ENCODE results near the gene ADGRG1.
A peak's percentile ranks its signal among the peaks of the same experiment; 100 is the strongest.
"Not testable (repeated sequence)": the region's sequence is repeated elsewhere in the genome, so short reads cannot be mapped to it uniquely, and the experiment has no call there.

ADGRG1 gene

DNA sequence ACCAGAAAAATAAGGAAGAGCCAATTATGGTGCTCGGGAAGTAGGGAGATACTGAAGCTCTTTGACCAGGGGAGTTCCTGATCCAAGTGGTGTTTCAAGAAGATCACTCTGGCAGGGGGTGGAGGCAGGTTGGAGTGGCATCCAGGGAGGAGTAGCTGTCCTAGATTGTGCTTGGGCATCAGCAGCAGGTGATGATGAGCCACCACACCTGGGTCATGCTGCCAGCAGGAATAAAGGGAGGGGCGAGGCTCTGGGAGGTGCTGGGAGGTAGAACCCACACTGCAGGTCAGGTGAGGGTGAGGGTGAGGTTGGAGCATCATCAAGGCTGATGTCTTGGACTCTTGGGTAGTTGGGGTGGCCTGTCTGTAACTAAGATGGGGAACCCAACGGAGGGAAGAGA, 35.4 kb upstream of the ADGRG1 start:
- no peaks in the 10 kb centered on the region for H4K20me1 ChIP-seq
- peaks cover 31% of the 10 kb centered on the region for H3K4me1 ChIP-seq
- TF ChIP-seq Cebpa-rat (IDR thresholded peaks at IDR 0.05): no peak
- H3K9ac ChIP-seq: 0 out of 2 replicates have a peak overlapping the region, but pooled peaks have one; percentile 49
- H3K27ac ChIP-seq: peak overlapping the region; percentile 55
- H3K27me3 ChIP-seq: no peaks in the 10 kb centered on the region
- H3K4me3 ChIP-seq: no peak overlapping the region
- H3K4me2 ChIP-seq: peak overlapping the region; percentile 62
- H3K9me3 ChIP-seq: peaks cover 24% of the 10 kb centered on the region
- H3K36me3 ChIP-seq: no peaks in the 10 kb centered on the region

DNA sequence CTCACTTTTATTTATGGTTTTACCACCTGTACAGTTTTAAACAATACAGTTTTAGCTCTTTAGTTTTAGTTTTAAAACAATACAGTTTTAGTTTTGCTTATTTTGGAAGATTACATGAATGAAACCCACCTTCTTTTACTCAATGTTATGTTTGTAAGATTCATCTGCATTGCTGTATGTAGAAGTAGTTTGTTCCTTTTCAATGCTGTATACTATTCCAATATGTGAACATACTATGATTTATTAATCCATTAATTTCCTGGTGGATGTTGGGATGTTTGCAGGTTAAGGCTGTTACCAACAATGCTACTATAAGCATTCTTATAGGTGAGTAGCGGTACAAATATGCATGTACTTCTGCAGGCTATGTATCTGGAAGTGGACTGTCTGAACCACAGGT, 34.4 kb upstream of the ADGRG1 start:
- Histone ChIP-seq H3K9me3 (peaks cover 30% of the 10 kb centered on the region), H3K4me2 (no peak overlapping the region), H3K36me3 (no peaks in the 10 kb centered on the region), H3K27me3 (no peaks in the 10 kb centered on the region), H3K4me3 (no peak overlapping the region), H3K9ac (no peak overlapping the region), H3K4me1 (peaks cover 31% of the 10 kb centered on the region), H3K27ac (no peak overlapping the region), H4K20me1 (no peaks in the 10 kb centered on the region)
- no peak for TF ChIP-seq Cebpa-rat (IDR thresholded peaks at IDR 0.05)

DNA sequence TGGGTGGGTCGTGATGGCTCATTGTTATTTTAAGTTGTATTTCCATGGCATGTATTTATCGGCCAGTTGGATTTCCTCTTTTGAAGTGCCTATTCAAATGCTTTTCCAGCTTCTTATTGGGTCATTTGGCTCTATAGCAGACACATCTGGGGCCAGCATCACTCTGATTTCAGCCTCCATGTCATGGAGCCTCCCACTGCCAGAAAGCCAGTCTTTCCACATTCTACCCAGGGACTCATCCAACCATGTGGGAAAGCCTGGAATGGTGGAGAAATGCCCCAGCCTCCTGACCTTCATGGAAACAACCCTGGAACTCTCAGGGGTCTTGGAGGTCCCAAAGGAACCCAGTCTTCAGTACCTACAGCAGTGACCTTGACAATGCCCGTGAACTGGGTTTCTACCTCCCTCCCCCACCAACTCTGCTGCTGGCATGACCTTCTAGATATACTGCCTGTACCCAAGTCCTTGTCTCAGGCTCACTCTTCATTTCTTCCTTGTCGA, 33.8 kb upstream of the ADGRG1 start:
- Histone ChIP-seq H3K27ac (no peak overlapping the region), H3K4me1 (peaks cover 31% of the 10 kb centered on the region), H3K9ac (no peak overlapping the region), H4K20me1 (no peaks in the 10 kb centered on the region), H3K27me3 (no peaks in the 10 kb centered on the region), H3K36me3 (no peaks in the 10 kb centered on the region), H3K4me3 (no peak overlapping the region), H3K4me2 (no peak overlapping the region), H3K9me3 (peaks cover 36% of the 10 kb centered on the region)
- TF ChIP-seq Cebpa-rat (IDR thresholded peaks at IDR 0.05): no peak

DNA sequence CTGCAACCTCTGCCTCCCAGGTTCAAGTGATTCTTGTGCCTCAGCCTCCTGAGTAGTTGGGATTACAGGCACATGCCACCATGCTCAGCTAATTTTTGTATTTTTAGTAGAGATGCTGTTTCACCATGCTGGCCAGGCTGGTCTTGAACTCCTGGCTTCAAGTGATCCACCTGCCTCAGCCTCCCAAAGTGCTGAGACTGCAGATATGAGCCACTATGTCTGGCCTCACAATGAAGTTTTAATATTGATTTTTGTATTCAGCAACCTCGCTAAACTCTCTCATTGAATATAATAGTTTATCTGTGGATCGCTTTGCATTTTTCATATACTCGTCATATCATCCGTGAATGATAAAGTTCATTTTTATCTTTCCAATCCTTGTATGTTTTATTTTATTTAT, 32.2 kb upstream of the ADGRG1 start:
- not testable (repeated sequence) for H3K36me3 ChIP-seq, H4K20me1 ChIP-seq, H3K27ac ChIP-seq, H3K9ac ChIP-seq, H3K4me2 ChIP-seq, H3K4me3 ChIP-seq, H3K27me3 ChIP-seq
- Histone ChIP-seq H3K4me1 (peaks cover 38% of the 10 kb centered on the region), H3K9me3 (peaks cover 36% of the 10 kb centered on the region)

DNA sequence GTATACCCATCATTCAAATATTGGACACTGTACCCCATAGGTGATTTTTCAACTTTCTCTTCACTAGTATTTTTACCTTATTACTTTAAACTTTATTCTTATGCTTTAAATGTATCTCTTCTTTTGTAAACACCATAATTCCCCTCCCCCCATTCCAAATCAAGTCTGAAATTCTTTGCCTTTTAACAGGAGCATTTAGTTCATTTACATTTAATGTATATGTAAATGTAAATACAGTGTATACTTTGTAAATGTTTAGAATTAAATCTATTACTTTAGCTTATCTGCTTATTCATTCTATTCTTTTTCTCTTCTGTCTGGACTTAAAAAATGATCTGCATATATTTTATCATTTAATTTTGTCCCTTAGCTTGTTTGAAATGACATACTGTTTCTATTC, 30.0 kb upstream of the ADGRG1 start:
- no peak for TF ChIP-seq Cebpa-rat (IDR thresholded peaks at IDR 0.05)
- Histone ChIP-seq H3K27ac (no peak overlapping the region), H3K36me3 (no peaks in the 10 kb centered on the region), H3K4me1 (peaks cover 38% of the 10 kb centered on the region), H3K4me2 (no peak overlapping the region), H3K9me3 (peaks cover 36% of the 10 kb centered on the region), H3K9ac (no peak overlapping the region), H3K27me3 (no peaks in the 10 kb centered on the region), H4K20me1 (no peaks in the 10 kb centered on the region), H3K4me3 (no peak overlapping the region)

DNA sequence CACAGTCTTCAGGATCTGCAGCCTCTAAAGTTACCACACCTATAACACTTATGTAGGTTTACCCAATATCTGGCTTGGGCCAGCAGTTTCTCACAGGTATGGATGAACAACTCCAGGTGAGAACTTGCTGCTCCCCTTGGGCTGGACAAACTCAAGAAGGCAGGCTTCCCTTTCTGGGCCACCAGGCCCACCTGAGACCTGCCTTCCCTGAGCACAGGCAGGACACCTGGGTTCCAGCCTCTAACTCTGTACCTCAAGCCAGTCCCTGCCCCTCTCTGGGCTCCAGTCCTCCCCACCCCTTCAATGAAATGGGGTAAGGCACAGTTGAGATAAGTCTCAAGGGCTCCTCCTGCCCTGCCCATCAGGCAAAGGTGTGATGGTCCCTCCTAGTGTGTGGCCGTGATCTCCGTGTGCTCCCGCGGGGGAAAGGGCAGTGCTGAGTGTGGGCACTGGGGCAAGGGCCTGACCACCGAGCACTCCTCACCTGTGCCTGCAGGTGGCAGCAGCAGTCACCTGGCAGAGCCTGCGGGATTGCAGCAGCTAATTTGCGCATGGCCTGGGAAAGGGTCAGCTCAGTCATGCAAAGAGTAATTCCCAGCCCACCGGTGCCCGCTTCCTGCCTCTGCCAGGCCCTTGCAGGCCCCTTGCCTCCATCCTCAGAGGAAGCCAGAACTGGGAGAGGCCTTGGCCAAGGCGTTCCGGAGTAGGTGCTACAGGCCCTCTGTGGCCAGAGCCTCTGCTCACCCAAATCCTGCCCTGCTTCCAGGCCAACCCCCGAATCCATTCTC, 28.2 kb upstream of the ADGRG1 start:
- Histone ChIP-seq H3K36me3 (no peaks in the 10 kb centered on the region), H3K4me3 (no peak overlapping the region), H3K27me3 (no peaks in the 10 kb centered on the region), H3K4me1 (peaks cover 54% of the 10 kb centered on the region), H3K4me2 (peak overlapping the region; percentile 86), H3K9ac (no peak overlapping the region), H3K9me3 (peaks cover 28% of the 10 kb centered on the region), H3K27ac (no peak overlapping the region; the same call in 1 of the 2 replicates), H4K20me1 (no peaks in the 10 kb centered on the region)
- TF ChIP-seq Cebpa-rat (IDR thresholded peaks at IDR 0.05): no peak

DNA sequence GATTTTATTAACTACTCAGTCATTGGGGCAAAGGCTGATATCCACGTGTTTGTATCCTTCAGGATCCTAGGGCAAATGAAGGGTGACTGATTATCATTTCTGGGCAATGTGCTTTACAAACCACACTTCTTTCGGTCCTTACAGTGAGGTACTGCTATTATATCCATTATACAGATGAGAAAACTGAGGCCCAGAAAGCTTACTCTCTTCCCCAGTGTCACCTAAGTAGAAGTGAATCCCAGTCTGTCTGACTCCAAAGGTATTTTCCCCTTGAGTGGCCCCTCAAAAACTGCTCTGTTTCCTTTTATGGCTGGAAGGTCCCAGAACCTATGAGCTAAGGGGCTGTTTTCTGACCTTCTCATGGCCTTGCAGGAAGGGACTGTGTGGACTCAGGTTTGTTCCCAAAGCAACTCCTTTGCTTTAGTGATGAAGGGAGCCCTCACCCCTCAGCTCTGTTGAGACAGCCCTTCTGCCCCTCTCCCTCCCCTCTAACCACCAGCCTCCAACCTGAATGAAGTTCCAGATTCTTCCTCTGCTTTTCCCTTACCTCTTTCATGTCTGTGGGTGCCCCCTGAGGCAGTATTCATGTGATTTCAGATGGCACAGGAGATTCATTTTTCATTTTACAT, 27.4 kb upstream of the ADGRG1 start:
- no peak overlapping the region; the same call in 1 of the 2 replicates for H3K9ac ChIP-seq
- no peak for TF ChIP-seq Cebpa-rat (IDR thresholded peaks at IDR 0.05)
- H3K36me3 ChIP-seq: no peaks in the 10 kb centered on the region
- peak overlapping the region; percentile 86 for H3K4me2 ChIP-seq
- no peaks in the 10 kb centered on the region for H4K20me1 ChIP-seq
- peak overlapping the region; percentile 19 for H3K27ac ChIP-seq
- H3K4me3 ChIP-seq: no peak overlapping the region
- H3K4me1 ChIP-seq: peaks cover 63% of the 10 kb centered on the region
- H3K9me3 ChIP-seq: peaks cover 21% of the 10 kb centered on the region
- no peaks in the 10 kb centered on the region for H3K27me3 ChIP-seq

DNA sequence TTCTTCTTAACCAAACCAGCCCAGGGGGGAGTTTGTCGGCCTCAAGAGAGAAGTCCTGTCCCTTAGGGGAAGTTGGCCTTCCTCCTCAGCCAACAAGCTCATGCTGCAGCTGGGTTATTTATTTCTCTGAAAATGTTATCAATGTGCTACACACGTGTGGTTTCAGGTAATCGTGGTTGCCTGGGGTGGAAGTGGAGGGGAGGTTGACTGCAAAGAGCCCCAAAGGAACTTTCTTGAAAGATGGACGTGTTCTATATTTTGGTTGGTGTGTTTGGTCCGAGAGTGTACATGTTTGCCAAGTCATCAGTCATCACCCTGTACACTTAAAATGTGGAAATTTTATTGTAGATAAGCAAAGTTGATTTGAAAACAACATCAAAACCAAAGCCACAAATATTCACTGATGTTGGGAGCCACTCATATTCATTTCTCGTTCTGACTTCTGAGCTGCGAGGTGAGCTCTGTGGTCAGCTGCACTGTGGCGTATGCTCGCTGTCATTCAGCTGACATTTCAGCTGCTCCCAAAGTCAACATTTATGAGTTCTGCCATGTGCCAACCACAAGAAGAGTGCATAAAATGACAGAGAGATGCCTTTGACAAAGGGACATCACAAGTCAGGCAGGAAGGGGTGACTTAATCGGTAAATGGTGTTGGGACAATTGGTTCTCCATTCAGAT, 26.5 kb upstream of the ADGRG1 start:
- TF ChIP-seq Cebpa-rat (IDR thresholded peaks at IDR 0.05): no peak
- Histone ChIP-seq H3K9ac (no peak overlapping the region), H3K4me3 (no peak overlapping the region; the same call in 1 of the 2 replicates), H3K9me3 (peaks cover 18% of the 10 kb centered on the region; the same call in 1 of the 2 replicates), H3K27me3 (no peaks in the 10 kb centered on the region), H3K27ac (peak overlapping the region; percentile 19; the same call in 1 of the 2 replicates), H3K4me2 (peak overlapping the region; percentile 86), H4K20me1 (no peaks in the 10 kb centered on the region), H3K36me3 (no peaks in the 10 kb centered on the region), H3K4me1 (peaks cover 71% of the 10 kb centered on the region)

DNA sequence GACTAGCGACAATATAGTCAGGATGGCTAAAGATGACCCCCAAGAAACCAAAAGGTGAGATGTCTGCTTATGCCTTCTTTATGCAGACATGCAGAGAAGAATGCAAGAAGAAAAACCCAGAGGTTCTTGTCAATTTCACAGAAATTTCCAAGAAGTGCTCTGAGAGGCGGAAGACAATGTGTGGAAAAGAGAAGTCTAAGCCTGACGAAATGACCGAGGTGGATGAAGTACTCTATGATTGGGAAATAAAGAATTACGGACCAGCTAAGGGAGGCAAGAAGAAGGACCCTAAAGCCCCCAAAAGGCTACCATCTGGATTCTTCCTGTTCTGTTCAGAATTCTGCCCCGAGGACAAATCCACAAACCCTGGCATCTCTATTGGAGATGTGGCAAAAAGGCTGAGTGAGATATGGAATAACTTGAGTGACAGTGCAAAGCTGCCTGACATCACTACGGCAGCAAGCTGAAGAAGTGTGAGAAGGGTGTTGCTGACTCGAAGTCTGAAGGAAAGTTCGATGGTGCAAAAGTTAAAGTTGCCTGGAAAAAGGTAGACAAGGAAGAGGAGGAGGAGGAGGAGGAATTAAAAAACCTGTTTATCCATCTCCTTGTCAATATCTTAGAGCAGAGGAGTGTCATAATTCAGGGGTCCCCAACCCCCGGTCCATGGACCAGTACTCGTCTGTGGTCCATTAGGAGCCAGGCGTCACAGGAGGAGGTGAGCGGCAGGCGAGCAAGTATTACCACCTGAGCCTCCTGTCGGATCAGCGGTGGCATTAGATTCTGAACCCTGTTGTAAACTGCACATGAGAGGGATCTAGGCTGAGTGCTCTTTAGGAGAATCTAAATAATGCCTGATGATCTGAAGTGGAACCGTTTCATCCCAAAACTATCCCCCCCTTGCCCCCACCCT, 25.1 kb upstream of the ADGRG1 start:
- H3K27me3 ChIP-seq: no peaks in the 10 kb centered on the region
- H3K4me1 ChIP-seq: peaks cover 86% of the 10 kb centered on the region
- no peaks in the 10 kb centered on the region for H4K20me1 ChIP-seq
- no peaks in the 10 kb centered on the region for H3K36me3 ChIP-seq
- no peak for TF ChIP-seq Cebpa-rat (IDR thresholded peaks at IDR 0.05)
- H3K9ac ChIP-seq: no peak overlapping the region
- H3K4me3 ChIP-seq: no peak overlapping the region
- H3K9me3 ChIP-seq: peaks cover 8% of the 10 kb centered on the region; the same call in 1 of the 2 replicates
- H3K27ac ChIP-seq: no peak overlapping the region
- peak overlapping the region; percentile 86 for H3K4me2 ChIP-seq

Data from BLaER1 (cell line).